LNCaP clone FGC (cell line): ENCODE results near the gene PTPRG.
A peak's percentile ranks its signal among the peaks of the same experiment; 100 is the strongest.

Source experiments
- DNase-seq: peaks from one replicate; pipeline ENCODE4 v3.0.0-alpha.2; 2011; ENCODE audit warnings: low read depth
- H3K4me3 ChIP-seq: 2 replicates; pipeline ENCODE4 v1.5.1; 2011; ENCODE audit warnings: mild to moderate bottlenecking, low read depth, low read length, control low read depth
- TF ChIP-seq, protein P1 (sequence below): IDR thresholded peaks from 2 replicates; pipeline ENCODE4 v1.5.1; 2012; ENCODE audit warnings: mild to moderate bottlenecking; ENCODE audit not compliant: control insufficient read depth, insufficient read depth; ENCODE audit errors: extremely low read depth

PTPRG gene

DNA sequence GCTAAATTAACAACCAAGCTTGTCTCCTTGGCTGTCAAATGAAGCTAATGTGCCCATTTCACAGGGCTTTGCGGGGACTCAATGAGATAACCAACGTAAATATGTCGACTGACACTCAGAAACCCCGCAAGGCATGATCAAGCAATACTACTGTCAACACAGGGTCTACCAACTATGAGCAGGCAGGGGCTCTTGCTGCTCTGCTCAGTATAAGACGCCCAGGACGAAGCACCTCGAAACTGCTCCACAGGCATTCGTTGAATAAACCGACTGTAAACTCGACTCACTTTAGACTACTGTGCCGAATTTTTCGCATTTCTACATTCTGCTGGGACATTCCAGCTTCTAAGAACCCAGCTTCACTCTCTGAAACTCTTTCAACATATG, 757.0 kb downstream of the PTPRG start:
- H3K4me3 ChIP-seq = no peak overlapping the region
- TF ChIP-seq, protein P1, sequence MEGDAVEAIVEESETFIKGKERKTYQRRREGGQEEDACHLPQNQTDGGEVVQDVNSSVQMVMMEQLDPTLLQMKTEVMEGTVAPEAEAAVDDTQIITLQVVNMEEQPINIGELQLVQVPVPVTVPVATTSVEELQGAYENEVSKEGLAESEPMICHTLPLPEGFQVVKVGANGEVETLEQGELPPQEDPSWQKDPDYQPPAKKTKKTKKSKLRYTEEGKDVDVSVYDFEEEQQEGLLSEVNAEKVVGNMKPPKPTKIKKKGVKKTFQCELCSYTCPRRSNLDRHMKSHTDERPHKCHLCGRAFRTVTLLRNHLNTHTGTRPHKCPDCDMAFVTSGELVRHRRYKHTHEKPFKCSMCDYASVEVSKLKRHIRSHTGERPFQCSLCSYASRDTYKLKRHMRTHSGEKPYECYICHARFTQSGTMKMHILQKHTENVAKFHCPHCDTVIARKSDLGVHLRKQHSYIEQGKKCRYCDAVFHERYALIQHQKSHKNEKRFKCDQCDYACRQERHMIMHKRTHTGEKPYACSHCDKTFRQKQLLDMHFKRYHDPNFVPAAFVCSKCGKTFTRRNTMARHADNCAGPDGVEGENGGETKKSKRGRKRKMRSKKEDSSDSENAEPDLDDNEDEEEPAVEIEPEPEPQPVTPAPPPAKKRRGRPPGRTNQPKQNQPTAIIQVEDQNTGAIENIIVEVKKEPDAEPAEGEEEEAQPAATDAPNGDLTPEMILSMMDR = no peak
- DNase-seq = no peak

DNA sequence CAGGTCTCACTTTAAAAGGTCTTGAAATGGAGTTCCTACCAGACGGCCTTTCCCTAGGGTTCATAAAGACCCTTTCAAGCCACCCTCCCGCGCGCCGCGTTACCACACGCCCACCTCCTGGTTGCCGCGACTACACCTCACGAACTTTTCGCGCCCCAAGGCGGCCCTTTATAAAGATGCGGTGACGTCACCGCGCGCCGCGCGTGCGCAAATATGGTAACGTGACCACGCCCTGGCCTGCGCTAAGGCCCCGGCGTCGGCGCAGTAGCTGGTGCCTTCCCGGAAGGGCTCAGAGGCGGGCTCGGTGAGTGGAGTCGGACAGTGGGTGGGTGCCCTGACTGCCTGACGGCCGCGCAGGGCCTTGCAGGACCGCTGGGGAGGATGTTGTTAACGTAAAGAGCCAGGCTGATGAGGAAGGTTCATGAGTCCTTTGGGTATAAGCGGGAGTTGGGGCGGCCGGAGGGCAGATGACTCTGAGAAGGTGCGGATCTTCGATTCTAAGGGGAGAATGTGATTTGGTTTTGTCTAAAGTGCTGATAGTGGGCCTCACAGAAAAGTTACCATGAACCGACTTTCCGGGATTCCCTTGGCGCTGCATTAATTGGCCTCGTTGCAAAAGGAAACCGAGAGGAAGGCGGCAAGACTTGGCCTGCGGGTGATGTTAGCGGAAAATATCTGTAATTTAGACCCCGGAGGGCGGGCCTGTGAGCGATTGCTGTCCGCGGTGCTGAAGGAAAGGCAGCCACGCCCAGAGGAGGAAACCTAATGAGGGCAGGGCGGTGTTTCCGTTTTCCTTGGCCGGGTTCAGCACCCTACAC, 757.6 kb downstream of the PTPRG start:
- no peak for DNase-seq
- no peak overlapping the region for H3K4me3 ChIP-seq
- TF ChIP-seq, protein P1 = no peak

DNA sequence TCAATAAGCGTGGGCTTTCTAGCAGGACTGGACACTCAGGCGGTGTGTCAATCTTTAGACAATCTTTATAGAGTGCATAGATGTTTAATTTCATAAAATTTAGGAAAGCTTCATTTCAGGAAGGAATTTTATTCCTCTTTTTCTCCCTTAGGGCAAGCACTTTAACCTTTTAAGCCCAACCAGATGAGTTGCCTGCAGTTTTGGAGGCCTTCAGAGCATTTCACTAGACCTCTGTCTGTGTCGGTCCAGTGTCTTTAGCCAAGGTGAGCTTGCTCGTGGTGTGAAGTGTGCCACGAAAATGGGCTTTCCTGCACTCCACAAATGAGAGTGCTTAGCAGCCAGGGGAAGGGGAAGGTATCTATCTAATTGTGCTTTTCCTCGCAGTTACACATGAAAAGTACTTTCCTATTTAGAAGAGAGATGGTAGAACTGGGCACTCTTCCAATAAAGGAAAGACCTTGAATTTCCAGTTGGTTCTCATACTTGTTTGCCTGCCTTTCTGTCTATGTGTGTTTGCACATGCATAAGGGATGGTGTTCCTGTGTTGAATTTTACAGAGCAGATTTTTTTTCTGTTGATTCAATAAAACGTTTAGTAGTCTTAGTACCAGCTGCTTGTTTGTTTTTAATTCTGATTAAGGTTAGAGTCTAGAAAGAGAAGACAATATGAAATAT, 758.3 kb downstream of the PTPRG start:
- TF ChIP-seq, protein P1 = no peak
- no peak overlapping the region for H3K4me3 ChIP-seq
- peak; percentile 93 for DNase-seq

DNA sequence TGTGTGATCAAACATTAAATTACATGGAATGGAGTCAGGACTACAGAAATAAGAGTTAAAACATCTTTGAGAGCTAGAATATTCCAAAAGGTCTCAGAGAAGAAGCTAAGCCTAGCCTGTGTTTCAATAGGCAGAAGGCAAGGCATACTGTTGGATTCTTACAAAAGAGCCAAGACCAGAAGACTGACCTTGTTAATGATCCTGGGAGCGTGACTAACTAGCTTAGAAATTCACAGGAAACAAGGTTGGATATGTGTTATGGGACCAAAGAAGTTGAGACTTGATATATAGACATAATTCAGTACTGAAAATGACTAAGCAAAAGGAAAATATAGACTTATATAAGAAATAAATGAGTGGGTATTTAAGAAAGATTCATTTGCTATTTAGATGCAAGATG, 761.9 kb downstream of the PTPRG start:
- TF ChIP-seq, protein P1 = no peak
- H3K4me3 ChIP-seq = no peak overlapping the region
- no peak for DNase-seq

DNA sequence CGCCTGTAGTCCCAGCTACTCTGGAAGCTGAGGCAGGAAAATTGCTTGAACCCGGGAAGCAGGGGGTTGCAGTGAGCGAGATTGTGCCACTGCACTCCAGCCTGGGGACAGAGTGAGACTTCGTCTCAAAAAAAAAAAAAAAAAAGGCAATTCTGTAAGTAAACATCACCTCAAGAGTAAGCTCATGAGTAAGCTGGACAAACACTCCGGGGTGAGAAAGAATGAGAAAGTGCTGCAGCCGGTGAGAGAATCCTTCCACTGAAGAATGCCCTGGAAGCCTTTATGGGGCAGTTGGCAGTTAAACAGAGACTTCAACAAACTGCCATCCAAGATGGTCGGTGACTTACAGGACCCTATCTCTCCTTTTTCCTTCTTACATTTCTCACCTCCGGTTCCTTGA, 764.5 kb downstream of the PTPRG start:
- TF ChIP-seq, protein P1 = no peak
- no peak overlapping the region for H3K4me3 ChIP-seq
- no peak for DNase-seq

DNA sequence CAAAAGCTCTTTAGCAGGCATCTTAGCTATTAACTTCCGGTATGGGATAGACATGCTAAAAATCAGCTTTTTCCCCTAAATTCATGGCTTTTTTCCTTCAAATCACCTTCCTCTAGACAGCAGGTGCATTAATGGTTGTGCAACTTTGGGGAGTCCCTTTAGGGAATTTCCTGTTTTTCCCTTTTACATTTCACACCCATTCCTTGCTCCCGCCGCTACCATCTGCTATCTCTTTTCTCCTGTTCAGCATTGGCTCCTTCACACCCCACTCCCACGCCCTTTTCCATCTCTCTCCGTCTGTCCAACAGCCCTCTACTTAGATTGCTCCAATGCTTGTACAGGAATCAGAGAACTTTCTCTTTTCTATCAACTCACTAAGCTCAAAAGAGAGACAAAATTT, 768.6 kb downstream of the PTPRG start:
- no peak overlapping the region for H3K4me3 ChIP-seq
- TF ChIP-seq, protein P1 = no peak
- no peak for DNase-seq

DNA sequence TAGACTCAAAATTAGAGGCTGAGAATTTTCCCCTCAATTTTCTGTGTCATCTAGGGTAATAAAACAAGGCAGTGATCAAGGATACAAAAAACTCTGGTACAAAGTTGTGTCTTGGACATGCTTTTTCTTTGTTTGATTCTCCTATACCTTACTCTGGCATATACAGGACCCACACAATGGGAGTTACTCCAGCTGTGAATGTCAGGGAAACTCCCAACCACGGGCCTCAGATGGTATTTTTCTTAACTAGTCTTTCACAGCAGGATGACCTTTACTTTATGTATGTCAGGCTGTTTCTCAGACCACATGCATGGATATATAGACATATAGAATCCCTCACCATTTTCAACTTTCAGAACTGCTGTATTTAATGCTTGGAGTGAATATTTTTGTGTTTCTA, 770.6 kb downstream of the PTPRG start:
- no peak overlapping the region for H3K4me3 ChIP-seq
- TF ChIP-seq, protein P1 = no peak
- DNase-seq = no peak
